ENCODE results near the gene HYKK.
A peak's percentile ranks its signal among the peaks of the same experiment; 100 is the strongest.
"Not testable (repeated sequence)": the region's sequence is repeated elsewhere in the genome, so short reads cannot be mapped to it uniquely, and the experiment has no call there.

The HYKK gene

GRCh38 chr15:78540141-78540870, 32.9 kb downstream of the HYKK start, which contains the start of gene PSMA4:
Gene PSMA4, plus strand, starts transcription at chr15:78540444. Its CDS starts 1,484 bp downstream, at chr15:78541928.
- DNase-seq: peak; percentile 88 to 96 (median 92)

- DNase-seq: no peak
Observed at GRCh38 chr15:78540871-78541743, 33.7 kb downstream of the HYKK start.

- no peak for DNase-seq
Observed at GRCh38 chr15:78541744-78542034, 34.3 kb downstream of the HYKK start.

GRCh38 chr15:78542647-78543046, 35.3 kb downstream of the HYKK start:
- no peak for DNase-seq

GRCh38 chr15:78550194-78550593, 42.8 kb downstream of the HYKK start:
- DNase-seq: no peak

- no peak for DNase-seq
Observed at GRCh38 chr15:78550815-78551214, 43.4 kb downstream of the HYKK start.

GRCh38 chr15:78551902-78552301, 44.5 kb downstream of the HYKK start:
- no peak for DNase-seq

- DNase-seq: no peak
Observed at GRCh38 chr15:78552597-78552996, 45.2 kb downstream of the HYKK start.

GRCh38 chr15:78560201-78560600, 52.8 kb downstream of the HYKK start:
- DNase-seq: not testable (repeated sequence)

GRCh38 chr15:78561490-78561889, 54.1 kb downstream of the HYKK start:
- no peak for DNase-seq

GRCh38 chr15:78563092-78563491, 55.7 kb downstream of the HYKK start:
- no peak for DNase-seq

GRCh38 chr15:78564743-78565096, 57.3 kb downstream of the HYKK start:
- DNase-seq: peak in 2 of 6 experiments; percentile 6 to 47

- peak in 5 of 6 experiments; percentile 20 to 52 (median 31) for DNase-seq
Observed at GRCh38 chr15:78565097-78565950, 57.9 kb downstream of the HYKK start, which contains the start of gene CHRNA5. Gene CHRNA5, plus strand, starts transcription at chr15:78565520. Its CDS starts 200 bp downstream, at chr15:78565720.

GRCh38 chr15:78565951-78566774, 58.8 kb downstream of the HYKK start:
- peak in 1 of 6 experiments; percentile 35 for DNase-seq

- no peak for DNase-seq
Observed at GRCh38 chr15:78567531-78567930, 60.2 kb downstream of the HYKK start.

GRCh38 chr15:78570710-78571109, 63.3 kb downstream of the HYKK start:
- DNase-seq: no peak

GRCh38 chr15:78571382-78571781, 64.0 kb downstream of the HYKK start:
- no peak for DNase-seq

- no peak for DNase-seq
Observed at GRCh38 chr15:78573416-78573815, 66.0 kb downstream of the HYKK start.

- no peak for DNase-seq
Observed at GRCh38 chr15:78574944-78575343, 67.6 kb downstream of the HYKK start.
